Measurements from ENCODE around the gene GID4. TPM values are rescaled to one million over a fixed set of nuclear protein-coding genes. Genes with fewer than 3 reads are reported as not detected.

GID4 gene
- total RNA-seq, 6 donors from 2014 or later = 6.3 to 17.1 (median 9.8) TPM

GRCh38 chr17:18105027-18105426 lies 65.8 kb downstream of the GID4 start:
- Histone ChIP-seq H3K4me3 (no peak overlapping the region), H3K27ac (no peak overlapping the region), H3K36me3 (peaks cover 5 to 73% (median 43%) of the 10 kb centered on the region in 4 donors), H3K9me3 (no peaks in the 10 kb centered on the region), H3K27me3 (no peaks in the 10 kb centered on the region), H3K4me1 (no peaks in the 10 kb centered on the region)
- DNase-seq = no peak
- no peak for ATAC-seq (ENCODE audit: low FRiP score in 2 of 2)
- TF ChIP-seq, protein P1, sequence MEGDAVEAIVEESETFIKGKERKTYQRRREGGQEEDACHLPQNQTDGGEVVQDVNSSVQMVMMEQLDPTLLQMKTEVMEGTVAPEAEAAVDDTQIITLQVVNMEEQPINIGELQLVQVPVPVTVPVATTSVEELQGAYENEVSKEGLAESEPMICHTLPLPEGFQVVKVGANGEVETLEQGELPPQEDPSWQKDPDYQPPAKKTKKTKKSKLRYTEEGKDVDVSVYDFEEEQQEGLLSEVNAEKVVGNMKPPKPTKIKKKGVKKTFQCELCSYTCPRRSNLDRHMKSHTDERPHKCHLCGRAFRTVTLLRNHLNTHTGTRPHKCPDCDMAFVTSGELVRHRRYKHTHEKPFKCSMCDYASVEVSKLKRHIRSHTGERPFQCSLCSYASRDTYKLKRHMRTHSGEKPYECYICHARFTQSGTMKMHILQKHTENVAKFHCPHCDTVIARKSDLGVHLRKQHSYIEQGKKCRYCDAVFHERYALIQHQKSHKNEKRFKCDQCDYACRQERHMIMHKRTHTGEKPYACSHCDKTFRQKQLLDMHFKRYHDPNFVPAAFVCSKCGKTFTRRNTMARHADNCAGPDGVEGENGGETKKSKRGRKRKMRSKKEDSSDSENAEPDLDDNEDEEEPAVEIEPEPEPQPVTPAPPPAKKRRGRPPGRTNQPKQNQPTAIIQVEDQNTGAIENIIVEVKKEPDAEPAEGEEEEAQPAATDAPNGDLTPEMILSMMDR (IDR thresholded peaks at IDR 0.05) = no peak
- TF ChIP-seq POLR2AphosphoS5 (IDR thresholded peaks at IDR 0.05) (no peak), EP300 (IDR thresholded peaks at IDR 0.05) (no peak), POLR2A (IDR thresholded peaks at IDR 0.05) (no peak)
- 88 to 97% methylated on average over 2 to 3 of the region's 3 CpGs for WGBS, 2 donors

DNA sequence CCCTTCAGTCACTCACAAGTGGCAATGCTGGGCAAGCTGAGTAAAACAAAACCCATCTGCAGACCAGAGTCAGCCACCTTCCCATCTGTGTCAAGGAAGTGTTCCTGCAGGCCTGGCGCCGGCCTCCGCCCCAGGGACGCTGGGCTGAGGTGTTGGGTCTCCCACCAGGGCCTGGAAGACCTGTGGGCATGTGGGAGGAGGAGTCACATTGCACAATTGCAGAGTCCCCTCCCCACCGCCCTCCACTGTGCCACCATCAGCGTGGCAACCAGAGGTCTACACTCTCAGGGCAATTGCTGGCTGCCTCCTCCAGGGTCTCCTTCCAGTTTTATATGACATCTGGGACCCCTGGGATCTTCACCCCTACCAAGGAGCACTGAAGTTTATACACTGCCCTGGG lies 66.4 kb downstream of the GID4 start:
- H3K9me3 ChIP-seq = no peaks in the 10 kb centered on the region
- no peaks in the 10 kb centered on the region for H3K4me1 ChIP-seq
- no peaks in the 10 kb centered on the region for H3K27me3 ChIP-seq
- H3K36me3 ChIP-seq = peaks cover 5 to 67% (median 37%) of the 10 kb centered on the region in 4 donors
- ATAC-seq (ENCODE audit: low FRiP score in 2 of 2) (no peak), DNase-seq (no peak)
- WGBS, 2 donors = 81% methylated on average over 2 of the region's 6 CpGs; no CpG with 5 or more reads in 1 of the 2 donors
- TF ChIP-seq POLR2AphosphoS5 (IDR thresholded peaks at IDR 0.05) (no peak), EP300 (IDR thresholded peaks at IDR 0.05) (no peak), POLR2A (IDR thresholded peaks at IDR 0.05) (no peak)
- TF ChIP-seq, protein P1 (IDR thresholded peaks at IDR 0.05) = no peak
- no peak overlapping the region for H3K4me3 ChIP-seq
- H3K27ac ChIP-seq = no peak overlapping the region

DNA sequence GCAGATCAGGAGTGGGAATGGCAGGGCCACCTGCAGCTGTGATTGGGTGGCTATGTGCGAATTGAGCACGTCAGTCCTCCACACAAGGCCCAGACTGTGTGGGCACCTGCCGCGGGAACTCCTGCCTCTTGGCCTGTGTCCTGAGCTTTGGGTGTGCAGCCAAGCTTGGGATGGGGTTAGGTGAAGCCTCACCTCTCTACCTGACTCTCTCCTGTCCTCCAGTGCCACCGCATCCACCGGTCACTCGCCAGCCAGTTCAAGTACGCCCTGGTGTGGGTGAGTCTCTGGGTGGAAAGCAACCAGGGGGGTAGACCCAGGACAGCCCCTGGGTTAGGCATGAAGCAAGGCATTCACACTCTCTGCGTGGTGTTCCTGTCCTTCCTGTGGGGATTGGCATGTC lies 67.0 kb downstream of the GID4 start:
- 89 to 94% methylated on average over 7 to 9 of the region's 9 CpGs for WGBS, 2 donors
- no peak for DNase-seq
- H3K4me3 ChIP-seq = no peak overlapping the region
- ATAC-seq (ENCODE audit: low FRiP score in 2 of 2) = no peak
- H3K27ac ChIP-seq = no peak overlapping the region
- no peaks in the 10 kb centered on the region for H3K4me1 ChIP-seq
- H3K27me3 ChIP-seq = no peaks in the 10 kb centered on the region
- H3K36me3 ChIP-seq = peaks cover 2 to 61% (median 32%) of the 10 kb centered on the region in 4 donors
- no peaks in the 10 kb centered on the region for H3K9me3 ChIP-seq
- no peak for TF ChIP-seq EP300 (IDR thresholded peaks at IDR 0.05)

GRCh38 chr17:18107061-18107790 lies 68.0 kb downstream of the GID4 start:
- Histone ChIP-seq H3K4me3 (no peak overlapping the region), H3K36me3 (peaks cover 0 to 53% (median 23%) of the 10 kb centered on the region in 4 donors), H3K4me1 (no peaks in the 10 kb centered on the region), H3K27me3 (no peaks in the 10 kb centered on the region), H3K9me3 (no peaks in the 10 kb centered on the region), H3K27ac (no peak overlapping the region)
- ATAC-seq (ENCODE audit: low FRiP score in 2 of 2) = no peak
- WGBS, 2 donors = 88 to 94% methylated on average over 8 to 14 of the region's 14 CpGs
- TF ChIP-seq, protein P1 (IDR thresholded peaks at IDR 0.05) = no peak
- TF ChIP-seq POLR2A (IDR thresholded peaks at IDR 0.05) (no peak), EP300 (IDR thresholded peaks at IDR 0.05) (no peak), POLR2AphosphoS5 (IDR thresholded peaks at IDR 0.05) (no peak)
- DNase-seq = peak in 1 of 2 donors; percentile 69

DNA sequence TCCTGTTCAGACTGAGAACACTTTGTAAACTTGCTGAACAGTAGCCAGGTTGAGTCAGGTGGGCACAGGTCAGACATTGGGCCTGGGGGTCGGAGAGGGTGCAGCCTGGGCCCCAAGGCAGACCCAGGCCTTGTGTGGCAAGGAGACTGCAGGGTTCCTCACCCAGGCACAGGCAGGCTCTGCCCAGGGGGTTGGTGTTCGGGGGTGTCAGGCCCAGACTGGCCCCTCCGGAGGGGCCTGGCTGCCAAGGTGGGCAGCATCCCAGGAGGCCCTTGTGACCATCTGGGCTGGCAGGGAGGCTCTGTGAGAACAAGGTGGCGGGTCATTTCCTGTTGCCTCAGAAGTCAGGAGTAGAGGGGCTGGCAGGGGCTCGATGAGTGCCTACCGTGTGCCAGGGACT lies 68.8 kb downstream of the GID4 start:
- no peak overlapping the region for H3K4me3 ChIP-seq
- DNase-seq = peak in 1 of 2 donors; percentile 57
- H3K36me3 ChIP-seq = peaks cover 0 to 49% (median 23%) of the 10 kb centered on the region in 4 donors
- no peak overlapping the region for H3K27ac ChIP-seq
- no peaks in the 10 kb centered on the region for H3K9me3 ChIP-seq
- H3K27me3 ChIP-seq = no peaks in the 10 kb centered on the region
- ATAC-seq (ENCODE audit: low FRiP score in 2 of 2) = no peak
- no peaks in the 10 kb centered on the region for H3K4me1 ChIP-seq
- TF ChIP-seq, protein P1 (IDR thresholded peaks at IDR 0.05) = no peak
- TF ChIP-seq POLR2AphosphoS5 (IDR thresholded peaks at IDR 0.05) (no peak), POLR2A (IDR thresholded peaks at IDR 0.05) (no peak), EP300 (IDR thresholded peaks at IDR 0.05) (no peak)
- 75 to 84% methylated on average over 6 of the region's 6 CpGs for WGBS, 2 donors
